DMS 273 (cell line): ENCODE measurements around the gene FNDC10.

Experiments
- DNase-seq: peaks from one replicate; lab custom pipeline; 2025; ENCODE audit not compliant: unreplicated experiment; lab: John Stamatoyannopoulos, UW

FNDC10 gene

DNA sequence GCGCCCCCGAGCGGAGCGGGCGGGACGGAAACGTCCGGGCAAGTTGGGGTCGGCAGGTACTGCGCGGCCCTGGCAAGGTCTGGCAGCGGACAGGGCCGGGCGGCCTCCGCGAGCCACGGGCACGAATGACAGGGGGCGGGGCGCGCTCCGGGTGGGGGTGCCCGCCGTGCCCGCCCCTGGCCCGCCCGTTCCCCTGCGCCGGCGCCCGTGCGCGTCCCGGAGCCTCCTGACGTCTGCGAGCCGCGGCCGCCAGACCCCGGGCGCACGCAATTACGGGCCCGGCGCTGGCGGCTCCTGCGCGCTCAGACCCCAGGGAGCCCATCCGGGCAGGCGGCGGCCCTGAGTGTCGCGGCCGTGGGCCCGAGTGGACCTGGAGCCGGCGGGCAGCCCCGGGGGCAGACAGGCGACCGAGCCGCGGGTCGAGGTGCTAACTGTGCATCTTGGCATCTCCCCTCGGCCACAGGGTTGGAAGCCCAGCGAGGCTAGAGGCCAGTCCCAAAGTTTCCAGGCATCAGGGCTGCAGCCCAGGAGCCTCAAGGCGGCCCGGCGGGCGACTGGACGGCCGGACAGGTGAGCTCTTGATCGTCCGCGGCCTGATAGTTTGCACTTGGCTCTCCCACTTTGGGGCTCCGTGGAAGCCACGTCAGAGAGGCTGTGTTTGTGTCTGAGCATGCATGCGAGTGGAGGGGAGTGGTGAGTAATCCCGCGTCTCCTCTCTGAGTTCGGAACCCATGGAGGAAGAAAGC, 16.3 kb upstream of the FNDC10 start:
- peak; percentile 69 for DNase-seq

DNA sequence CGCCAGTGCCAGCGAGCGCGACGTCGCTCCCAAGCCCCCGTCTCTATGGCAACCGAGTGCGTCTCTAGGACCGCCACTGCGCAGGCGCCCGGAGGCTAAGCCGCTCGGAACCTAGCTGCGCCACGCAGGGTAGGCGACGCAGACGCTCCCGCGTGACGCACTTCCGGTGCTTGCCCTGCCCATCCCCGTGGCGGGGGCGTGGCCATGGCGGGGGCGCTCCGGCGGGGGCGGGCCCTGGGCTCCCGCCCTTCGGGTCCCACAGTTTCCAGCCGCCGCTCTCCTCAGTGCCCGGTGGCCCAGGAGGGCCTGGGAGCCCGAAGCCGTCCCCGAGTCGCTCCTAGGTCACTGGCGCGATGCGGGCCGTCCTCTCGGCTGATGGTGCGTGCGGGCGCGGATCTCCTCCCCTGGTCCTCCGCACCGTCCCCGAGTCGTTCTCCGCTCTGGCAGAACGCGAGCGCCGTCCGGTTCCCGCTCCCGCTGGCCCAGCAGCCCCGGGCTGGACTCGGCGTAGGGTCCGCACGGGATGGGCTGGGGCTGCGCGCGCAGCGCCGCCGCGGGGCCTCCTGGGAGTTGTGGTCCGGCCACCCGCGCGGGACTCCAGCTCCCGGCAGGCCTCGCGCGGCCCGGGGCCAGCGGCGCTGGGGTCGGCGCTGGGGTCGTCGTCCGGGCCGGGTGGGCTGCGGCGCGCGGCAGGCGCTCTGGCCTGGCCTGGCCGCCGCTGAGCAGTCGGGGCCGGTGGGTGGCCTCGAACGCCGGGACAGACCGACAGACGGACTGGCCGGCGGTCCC, 15.5 kb upstream of the FNDC10 start, which contains the start of gene MIB2:
Gene MIB2 (plus strand): TSS at position 245 of the 789 bp plus-strand sequence. CDS start 7,953 bp downstream, outside the sequence.
- peak; percentile 99 for DNase-seq

DNA sequence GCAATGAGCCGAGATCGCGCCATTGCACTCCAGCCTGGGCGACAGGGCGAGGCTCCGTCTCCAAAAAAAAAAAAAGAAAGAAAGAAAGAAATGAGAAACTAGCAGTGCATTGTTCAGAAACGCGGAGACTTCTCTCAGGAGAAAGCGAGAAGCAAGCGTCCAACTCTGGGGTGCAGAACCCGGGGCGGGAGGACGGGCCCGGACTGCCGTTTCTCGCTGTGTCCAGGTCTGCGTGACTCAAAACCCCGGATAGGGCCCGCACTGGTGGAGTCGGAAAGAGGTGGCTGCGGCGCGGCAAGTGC, 15.0 kb upstream of the FNDC10 start:
- no peak for DNase-seq

DNA sequence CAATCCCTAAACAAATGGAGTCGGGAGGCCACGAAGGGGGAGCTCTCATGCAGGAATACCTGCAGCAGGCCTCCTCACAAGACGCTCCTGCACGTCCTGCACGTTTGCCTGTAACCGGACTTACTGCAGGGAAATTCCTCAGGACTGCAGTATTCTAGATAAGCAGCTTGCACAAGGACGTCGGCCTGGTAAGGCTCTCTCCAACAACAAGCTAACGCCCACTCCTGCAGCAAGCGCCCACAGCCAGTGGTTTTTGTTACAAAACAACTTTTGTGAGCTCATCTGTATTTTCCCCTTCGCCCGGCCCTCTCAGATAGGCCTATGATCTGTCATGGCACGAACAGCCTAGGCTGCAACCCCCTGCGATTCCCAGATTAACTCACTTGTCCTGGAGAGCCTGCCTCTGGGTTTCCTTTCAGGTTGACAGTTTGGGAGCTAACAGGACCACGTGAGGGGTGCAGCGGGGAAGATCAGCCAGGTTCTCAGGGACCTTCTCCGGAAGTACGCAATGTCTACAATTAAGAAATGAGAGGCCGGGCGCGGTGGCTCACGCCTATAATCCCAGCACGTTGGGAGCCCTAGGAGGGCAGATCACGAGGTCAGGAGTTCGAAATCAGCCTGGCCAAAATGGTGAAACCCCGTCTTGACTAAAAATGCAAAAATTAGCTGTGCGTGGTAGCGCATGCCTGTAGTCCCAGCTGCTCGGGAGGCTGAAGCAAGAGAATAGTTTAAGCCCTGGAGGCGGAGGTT, 14.4 kb upstream of the FNDC10 start:
- peak; percentile 63 for DNase-seq

DNA sequence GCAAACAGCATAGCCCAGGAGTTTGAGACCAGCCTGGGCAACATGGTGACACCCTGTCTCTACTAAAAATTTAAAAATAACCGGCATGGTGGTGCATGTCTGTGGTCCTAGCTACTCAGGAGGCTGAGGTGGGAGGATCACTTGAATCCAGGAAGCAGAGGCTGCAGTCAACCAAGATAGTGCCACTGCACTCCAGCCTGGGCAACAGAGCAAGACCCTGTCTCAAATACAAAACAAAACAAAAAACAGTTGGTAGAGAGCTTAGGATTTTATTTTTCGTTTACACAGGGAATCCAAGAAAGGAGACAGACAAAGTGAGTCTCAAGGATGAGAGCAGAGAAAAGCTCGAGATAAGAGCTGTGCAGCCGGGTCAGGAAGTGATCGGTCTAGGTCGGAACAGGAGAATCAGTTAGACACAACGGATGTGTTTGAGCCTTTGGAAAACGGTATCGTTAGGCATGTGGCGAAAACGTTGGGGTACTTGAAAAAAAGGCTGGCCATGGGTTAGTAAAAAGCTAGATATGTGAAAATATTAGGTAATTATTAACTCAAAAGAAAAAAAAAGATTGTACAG, 13.7 kb upstream of the FNDC10 start:
- DNase-seq: no peak

DNA sequence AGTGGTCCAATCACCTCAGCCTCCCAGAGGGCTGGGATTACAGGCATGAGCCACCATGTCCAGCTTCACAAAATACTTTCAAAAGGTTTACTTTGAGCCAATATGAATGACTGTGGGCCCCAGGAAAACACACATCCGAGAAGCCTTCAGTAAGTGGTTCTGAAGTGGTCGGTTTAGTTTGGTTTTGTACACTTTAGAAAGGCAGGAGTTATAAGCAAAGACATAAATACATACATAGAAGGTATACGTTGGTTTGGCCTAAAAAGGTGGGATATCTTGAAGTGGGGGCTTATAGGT, 12.1 kb upstream of the FNDC10 start:
- no peak for DNase-seq

DNA sequence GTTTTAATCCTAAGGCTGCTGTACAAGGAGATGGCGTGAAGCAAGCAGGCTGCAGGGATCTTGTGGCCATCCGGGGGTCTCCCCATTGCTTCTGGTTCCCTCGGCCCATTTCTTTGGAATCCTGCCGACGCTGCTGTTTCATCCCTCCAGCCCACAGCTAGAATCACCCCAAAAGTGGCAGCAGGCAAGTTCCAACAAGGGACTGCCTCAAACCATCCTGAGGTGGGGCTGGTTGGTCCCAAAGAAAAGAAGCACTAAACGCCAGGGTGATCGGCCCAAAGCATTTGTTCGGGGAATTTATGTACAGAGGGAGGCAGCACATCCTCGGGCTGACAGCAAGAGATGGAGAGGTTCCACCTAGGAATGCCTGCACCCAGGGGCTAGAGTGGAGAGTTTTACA, 10.9 kb upstream of the FNDC10 start:
- no peak for DNase-seq

DNA sequence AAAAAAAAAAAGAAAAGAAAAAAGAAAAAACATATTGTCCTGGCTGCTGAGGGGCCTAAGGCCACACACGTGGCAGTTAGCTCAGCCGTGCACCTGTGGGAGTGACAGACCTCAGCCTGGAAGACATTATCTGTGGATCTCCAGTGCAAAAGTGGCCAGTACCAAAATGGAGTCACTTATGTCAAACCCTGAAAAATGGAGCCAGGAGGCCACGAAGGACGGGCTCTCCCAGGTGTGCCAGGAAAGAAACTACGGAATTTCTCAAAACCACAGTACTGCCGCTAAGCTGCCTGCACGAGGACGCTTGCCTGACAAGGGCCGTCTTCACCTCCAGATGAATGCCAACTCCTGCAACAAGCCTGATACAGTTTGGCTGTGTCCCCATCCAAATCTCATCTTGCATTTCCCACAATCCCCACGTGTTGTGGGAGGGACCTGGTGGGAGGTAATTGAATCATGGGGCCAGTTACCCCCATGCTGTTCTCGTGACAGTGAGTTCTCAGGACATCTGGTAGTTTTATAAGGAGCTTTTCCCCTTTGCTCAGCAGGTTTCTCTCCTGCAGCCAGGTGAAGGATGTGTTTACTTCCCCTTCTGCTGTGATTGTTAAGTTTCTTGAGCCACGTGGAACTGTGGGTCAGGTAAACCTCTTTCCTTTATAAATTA, 10.0 kb upstream of the FNDC10 start:
- no peak for DNase-seq

DNA sequence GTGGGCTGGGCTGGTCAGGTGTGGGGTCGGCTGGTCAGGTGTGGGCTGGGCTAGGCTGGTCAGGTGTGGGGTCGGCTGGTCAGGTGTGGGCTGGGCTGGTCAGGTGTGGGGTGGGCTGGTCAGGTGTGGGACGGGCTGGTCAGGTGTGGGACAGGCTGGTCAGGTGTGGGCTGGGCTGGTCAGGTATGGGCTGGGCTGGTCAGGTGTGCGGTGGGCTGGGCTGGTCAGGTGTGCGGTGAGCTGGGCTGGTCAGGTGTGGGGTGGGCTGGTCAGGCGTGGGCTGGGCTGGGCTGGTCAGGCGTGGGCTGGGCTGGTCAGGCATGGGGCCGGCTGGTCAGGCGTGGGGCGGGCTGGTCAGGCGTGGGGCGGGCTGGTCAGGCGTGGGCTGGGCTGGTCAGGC, 6.3 kb upstream of the FNDC10 start:
- DNase-seq: no peak

DNA sequence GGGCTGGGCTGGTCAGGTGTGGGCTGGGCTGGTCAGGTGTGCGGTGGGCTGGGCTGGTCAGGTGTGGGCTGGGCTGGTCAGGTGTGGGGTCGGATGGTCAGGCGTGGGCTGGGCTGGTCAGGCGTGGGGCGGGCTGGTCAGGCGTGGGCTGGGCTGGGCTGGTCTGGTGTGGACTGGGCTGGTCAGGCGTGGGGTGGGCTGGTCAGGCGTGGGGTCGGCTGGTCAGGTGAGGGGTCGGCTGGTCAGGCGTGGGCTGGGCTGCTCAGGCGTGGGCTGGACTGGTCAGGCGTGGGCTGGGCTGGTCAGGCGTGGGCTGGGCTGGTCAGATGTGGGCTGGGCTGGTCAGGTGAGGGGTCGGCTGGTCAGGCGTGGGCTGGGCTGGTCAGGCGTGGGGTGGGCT, 5.8 kb upstream of the FNDC10 start:
- no peak for DNase-seq

DNA sequence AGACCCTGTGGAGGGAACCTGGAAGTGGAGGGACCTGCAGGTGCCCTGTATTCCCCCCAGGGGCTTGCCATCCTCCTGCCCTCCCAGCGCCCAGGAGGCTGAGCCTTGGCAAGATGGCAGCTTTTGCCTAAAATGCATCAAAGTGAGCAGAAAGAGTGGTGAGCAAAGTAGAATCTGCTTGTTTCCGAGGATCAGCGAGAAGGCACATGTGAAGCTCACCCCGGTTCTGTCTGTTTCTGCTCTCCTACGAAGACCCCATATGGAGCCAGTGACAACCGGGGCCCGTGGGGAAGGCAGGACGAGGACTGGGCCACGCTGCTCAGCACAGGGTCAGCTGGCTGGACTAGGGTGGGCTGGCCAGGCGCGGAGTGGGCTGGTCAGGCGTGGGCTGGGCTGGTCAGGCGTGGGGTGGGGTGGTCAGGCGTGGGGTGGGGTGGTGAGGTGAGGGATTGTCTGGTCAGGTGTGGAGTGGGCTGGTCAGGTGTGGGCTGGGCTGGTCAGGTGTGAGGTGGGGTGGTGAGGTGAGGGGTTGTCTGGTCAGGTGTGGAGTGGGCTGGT, 5.2 kb upstream of the FNDC10 start:
- DNase-seq: peak; percentile 47

DNA sequence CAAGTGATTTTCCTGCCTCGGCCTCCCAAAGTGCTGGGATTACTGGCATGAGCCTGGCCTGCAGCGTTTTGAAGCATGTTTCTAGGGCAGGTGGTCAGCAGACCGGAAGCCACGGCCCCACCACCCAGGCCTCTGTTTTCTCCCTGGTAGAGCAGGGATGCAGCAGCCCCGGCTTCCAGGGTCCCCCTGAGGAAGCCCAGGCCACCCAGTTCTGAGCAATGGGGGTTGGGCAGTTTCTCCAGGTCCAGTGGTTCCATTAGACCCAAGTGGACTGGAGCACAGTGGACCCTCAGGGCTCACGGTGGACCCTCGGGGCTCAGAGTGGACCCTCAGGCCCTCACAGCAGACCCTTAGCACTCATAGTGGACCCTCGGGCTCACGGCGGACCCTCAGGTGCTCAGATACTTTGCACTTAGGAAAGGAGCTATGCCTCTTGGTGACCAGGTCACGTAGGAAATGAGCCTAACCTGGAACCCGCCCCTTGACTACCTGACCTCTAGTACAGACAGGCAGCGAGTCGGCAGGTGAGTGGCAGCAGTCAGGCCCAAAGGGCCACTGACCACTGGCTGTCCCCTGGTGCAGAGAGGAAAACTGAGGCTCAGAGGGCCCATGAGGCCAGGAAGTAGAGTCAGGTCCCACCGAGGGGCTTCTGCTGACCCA, 4.6 kb upstream of the FNDC10 start:
- no peak for DNase-seq

DNA sequence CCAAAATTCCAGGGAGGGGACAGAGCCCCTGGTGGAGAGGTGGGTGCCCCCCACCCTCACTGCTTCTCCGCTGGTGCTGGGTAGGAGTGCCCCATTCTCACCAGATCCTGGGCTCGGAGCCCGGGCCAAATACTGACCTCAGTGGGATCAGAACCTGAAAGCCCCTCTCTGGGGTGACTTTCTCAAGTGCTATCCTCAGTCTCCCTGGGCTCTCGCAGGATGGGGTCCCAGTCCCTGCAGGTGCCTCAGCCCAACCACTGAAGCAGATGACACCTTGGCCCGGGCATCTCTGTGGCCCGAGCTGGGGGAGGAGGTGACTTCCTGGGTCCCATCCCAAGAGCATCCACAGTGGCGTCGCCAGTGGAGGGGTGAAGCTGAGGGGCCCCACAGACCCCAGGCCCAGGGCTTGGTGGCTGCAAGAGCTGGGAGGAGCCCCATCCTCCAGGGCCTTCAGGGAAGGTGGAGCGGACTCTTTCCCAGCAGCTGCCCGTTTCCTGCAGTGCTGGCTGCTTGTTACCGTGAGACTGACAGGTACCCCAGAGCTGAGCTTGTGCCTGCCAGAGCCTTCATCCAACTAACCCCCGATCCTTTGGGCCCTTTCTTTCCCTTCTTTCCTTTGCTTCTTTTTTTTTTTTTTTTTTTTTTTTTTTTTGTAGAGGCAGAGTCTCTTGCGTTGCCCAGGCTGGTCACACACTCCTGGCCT, 3.9 kb upstream of the FNDC10 start:
- peak; percentile 44 for DNase-seq

DNA sequence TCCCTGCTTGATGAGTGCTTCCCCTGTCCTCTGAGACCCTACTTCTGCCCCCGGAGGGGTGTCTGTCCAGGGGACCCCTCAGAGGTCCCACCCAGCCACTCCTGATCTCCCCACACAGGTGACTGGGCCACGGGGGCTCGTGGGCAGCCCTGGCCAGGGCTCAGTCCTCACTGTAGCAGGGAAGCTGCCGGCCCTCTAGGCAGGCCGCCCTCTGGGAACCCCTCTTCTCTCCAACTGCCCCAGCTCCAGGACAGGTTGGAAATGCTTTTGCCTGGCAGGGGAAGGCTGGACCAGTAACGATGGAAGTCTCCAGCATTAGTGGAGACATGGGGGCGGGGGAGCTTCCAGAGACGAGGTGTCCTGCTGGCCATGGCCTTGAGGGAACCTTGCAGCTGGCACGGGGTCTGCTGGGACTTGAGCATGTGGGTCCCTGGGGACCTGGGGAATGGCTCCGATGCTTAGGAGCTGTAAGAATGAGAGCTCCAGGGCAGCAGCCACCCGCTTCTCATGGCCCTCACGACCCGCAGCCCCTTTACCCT, 3.1 kb upstream of the FNDC10 start:
- peak; percentile 44 for DNase-seq

DNA sequence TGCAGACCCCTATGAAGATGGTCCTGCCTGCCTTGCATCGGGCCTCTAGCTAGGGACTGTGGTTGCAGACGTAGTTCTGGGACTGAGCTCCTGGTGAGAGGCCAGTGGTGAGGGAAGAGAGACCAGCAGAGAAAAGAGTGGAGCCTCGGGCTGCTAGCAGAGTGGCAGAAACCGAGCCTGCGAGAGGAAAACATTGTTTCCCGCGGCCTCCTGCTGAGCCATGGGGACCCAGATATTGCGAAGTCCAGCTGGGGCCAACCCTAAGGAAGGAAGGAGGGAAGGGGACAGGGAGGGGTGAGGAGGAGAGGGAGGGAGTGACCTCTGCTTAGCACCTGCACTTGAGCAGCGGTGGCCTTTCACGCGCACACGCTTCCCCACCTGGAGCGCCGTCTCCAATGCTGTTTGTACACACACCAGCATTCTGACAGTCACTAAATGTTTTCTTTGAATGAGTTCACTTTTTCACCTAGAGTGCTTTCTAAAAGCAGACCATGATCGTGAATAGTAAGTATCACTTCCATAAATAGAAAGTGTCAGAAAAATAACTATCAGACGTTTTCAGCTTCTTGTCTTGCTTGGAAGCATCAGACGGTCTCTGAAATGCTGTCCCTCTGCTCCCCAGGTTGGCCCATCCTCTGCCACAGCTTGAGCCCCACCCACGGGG, 2.5 kb upstream of the FNDC10 start:
- no peak for DNase-seq

DNA sequence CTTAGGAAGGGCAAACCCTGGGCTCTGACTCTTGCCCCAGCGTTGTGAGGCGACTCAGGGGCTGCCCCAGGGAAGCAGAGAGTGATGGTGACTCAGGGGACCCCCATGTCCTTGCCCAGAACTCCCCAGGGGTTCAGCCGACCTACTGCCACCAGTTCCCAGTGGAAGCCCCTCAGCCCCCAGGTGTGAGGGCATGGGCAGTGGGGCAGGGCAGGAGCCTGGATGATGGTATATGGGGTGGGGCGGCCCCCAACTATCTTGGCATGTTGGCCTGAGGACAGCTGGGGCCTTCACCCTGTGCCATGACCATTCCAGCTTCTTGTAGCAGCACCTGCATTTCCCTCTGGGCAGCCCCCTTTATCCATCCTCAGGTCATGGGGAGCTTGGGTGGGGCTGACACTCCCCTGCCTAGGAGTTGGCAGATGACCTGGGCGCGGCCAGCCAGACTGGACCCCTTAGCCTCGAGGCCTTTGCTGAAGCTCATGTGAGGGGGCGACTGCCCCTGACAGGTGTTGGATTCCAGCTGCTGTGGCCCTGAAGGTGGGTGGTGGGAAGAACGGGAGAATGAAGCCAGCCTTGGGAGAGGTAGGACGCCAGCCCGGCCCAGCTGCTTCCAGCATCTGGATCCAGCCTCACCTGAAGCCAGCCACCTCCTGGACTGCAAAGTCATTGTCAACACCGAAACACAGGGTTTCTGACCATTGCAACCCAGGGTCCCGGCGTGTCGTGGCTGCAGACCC, 1.8 kb upstream of the FNDC10 start:
- DNase-seq: no peak

DNA sequence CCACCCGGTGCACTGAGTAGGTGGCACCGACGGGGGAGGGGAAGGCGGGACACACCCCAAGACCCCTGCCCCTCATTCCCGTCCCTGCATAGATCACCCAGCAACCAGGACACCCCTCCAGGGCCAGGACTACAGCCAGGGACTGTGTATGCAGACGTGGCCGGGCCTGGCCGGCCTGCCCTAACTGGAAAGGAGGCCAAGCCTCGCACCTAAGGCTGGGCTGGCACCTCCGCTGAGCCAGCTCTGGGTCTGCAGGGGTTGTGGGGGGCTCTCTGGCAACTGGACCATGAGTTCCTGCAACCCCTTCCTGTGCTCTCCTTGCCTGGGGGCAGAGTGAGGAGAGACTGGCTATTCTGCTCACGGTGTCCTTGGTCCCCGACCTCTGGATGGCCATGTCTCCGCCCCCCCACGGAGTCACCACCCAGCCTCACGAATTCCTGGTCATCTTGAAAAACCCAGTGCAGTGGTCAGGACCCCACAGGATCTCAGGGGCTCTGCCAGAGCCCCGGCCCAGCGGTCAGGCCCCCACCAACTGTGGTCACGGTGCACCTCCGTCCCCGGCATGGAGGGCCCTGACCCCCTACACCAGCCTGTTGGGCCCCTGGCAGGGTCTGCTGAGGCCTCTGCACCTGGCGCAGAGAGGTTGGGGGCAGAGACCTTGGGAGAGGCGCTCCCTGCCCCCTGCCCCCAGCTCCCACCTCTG, 1.1 kb upstream of the FNDC10 start:
- DNase-seq: no peak
